Neutrophil (primary cell): ENCODE measurements around the gene TTYH3.

ENCODE experiments used
- H3K27ac ChIP-seq: fragments of 200-600 bp; sonication (generic); 2 replicates; pipeline ENCODE4 v1.5.1; 2016; ENCODE audit warnings: mild to moderate bottlenecking, moderate library complexity
- H3K27me3 ChIP-seq: fragments of 200-600 bp; sonication (generic); 2 replicates; pipeline ENCODE4 v1.6.0; 2016; ENCODE audit warnings: mild to moderate bottlenecking
- H3K36me3 ChIP-seq: fragments of 200-600 bp; sonication (generic); 2 replicates; pipeline ENCODE4 v1.5.1; 2017
- H3K4me1 ChIP-seq, 2 experiments: fragments of 200-600 bp in 1 of 2; sonication (generic) in 1 of 2; 1 replicate in 1 of 2; 2 replicates in 1 of 2; pipeline versions ENCODE4 v1.5.1 to v1.6.1; 2013 to 2016; ENCODE audit warnings: low read depth in 1 of 2, low read length in 1 of 2, mild to moderate bottlenecking in 1 of 2, moderate library complexity in 1 of 2; ENCODE audit not compliant: control insufficient read depth in 1 of 2, insufficient read depth in 1 of 2
- H3K4me3 ChIP-seq, 2 experiments: fragments of 200-600 bp in 1 of 2; sonication (generic) in 1 of 2; 1 replicate in 1 of 2; 2 replicates in 1 of 2; pipeline ENCODE4 v1.5.1; 2013 to 2016; ENCODE audit warnings: low read depth in 1 of 2, low read length in 1 of 2, mild to moderate bottlenecking in 1 of 2, moderate library complexity in 1 of 2
- H3K9me3 ChIP-seq: fragments of 200-600 bp; sonication (generic); 2 replicates; pipeline ENCODE4 v1.5.1; 2016
- TF ChIP-seq, protein P1 (sequence below): fragments of 200-600 bp; sonication (generic); IDR thresholded peaks from 2 replicates; pipeline ENCODE4 v1.5.1; 2016; ENCODE audit warnings: antibody characterized with exemption

TTYH3 gene

DNA sequence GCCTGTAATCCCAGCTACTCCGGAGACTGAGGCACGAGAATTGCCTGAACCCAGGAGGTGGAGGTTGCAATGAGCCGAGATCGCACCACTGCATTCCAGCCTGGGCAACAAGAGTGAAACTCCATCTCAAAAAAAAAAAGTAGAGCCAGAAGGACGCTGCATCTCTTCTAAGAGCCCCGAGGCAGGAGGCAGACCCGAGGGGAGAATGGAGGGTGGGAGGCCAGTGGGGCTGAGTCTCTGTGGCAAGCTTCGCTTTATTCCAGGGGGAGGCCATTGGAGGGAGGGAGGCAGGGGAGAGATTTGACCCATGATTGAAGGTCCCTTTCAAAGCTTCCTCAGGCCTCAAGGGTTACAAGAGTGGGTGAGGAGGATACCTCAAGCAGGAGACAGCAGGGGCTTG, 18.7 kb downstream of the TTYH3 start:
- H3K36me3 ChIP-seq: peaks cover 26% of the 10 kb centered on the region
- H3K9me3 ChIP-seq: no peaks in the 10 kb centered on the region
- peaks cover 10 to 19% of the 10 kb centered on the region in 2 experiments for H3K4me1 ChIP-seq

DNA sequence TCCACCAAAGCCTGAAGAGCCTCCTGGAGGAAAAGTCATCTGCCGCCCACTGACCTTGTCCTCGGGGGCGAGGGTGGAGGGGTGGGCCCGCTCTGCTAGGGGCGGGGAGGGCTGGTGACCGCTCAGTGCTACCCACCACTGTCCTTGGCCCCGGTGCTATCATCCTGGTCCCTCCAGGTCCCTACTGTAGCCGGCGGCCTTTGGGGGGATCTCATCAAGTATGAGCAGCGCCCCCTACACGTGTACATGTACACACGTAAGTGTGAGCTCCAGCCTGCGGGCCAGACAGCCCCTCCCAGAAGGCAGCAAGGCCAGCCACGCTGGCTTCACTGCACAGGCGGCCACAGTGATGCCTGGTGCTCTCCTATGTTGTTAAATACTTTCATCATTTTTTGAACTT, 19.6 kb downstream of the TTYH3 start:
- Histone ChIP-seq H3K36me3 (peaks cover 28% of the 10 kb centered on the region), H3K4me3 (no peak overlapping the region), H3K27me3 (no peaks in the 10 kb centered on the region), H3K9me3 (no peaks in the 10 kb centered on the region), H3K27ac (no peak overlapping the region), H3K4me1 (peaks cover 2 to 10% of the 10 kb centered on the region in 2 experiments)
- TF ChIP-seq, protein P1, sequence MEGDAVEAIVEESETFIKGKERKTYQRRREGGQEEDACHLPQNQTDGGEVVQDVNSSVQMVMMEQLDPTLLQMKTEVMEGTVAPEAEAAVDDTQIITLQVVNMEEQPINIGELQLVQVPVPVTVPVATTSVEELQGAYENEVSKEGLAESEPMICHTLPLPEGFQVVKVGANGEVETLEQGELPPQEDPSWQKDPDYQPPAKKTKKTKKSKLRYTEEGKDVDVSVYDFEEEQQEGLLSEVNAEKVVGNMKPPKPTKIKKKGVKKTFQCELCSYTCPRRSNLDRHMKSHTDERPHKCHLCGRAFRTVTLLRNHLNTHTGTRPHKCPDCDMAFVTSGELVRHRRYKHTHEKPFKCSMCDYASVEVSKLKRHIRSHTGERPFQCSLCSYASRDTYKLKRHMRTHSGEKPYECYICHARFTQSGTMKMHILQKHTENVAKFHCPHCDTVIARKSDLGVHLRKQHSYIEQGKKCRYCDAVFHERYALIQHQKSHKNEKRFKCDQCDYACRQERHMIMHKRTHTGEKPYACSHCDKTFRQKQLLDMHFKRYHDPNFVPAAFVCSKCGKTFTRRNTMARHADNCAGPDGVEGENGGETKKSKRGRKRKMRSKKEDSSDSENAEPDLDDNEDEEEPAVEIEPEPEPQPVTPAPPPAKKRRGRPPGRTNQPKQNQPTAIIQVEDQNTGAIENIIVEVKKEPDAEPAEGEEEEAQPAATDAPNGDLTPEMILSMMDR: no peak

More for the DNA sequence above, 18.7 kb downstream of the TTYH3 start:
- Histone ChIP-seq H3K4me3 (no peak overlapping the region), H3K27ac (no peak overlapping the region), H3K27me3 (no peaks in the 10 kb centered on the region)
- TF ChIP-seq, protein P1: no peak

DNA sequence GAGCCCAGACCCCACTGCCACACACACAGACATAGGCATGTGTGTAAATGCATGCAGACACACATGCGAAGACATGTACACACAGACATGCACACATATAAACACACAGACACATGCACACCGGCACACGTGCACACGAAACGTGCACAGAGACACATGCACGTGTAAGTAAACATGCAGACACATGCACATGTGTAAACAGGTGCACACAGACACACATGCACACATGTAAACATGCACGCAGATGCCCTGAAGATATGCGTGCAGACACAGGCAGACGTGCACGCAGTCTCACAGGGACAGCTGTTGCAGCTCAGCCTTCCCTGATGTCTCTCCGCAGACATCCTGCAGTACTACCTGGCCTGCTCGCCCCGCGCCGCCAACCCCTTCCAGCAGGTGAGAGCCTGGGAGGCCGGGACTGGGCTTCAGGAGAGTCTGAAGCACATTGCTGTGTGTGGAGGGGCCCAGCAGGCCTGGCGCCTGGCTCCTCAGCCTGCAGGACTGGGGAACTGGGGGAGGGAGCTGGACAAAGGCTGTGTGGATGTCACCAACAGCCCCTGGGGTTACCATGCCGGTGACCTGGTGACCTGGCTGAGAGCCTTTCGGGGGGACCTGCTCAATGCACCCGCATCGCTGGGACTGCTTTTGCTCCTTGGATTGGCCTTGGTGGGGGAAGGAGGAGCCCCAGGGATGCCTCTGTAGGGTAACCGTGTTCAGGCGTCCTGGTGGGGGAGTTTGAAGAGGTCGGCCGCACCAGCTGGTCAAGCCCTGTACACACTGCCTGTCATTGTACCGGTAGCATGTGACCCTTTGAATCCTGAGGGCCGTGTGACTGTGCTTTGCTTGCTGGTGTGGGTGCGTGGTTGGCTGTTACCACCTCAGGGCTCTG, 20.3 kb downstream of the TTYH3 start:
- Histone ChIP-seq H3K9me3 (no peaks in the 10 kb centered on the region), H3K4me3 (no peak overlapping the region), H3K27ac (no peak overlapping the region), H3K36me3 (peaks cover 34% of the 10 kb centered on the region), H3K27me3 (no peaks in the 10 kb centered on the region), H3K4me1 (peaks cover 0 to 4% of the 10 kb centered on the region in 2 experiments)
- TF ChIP-seq, protein P1: no peak

DNA sequence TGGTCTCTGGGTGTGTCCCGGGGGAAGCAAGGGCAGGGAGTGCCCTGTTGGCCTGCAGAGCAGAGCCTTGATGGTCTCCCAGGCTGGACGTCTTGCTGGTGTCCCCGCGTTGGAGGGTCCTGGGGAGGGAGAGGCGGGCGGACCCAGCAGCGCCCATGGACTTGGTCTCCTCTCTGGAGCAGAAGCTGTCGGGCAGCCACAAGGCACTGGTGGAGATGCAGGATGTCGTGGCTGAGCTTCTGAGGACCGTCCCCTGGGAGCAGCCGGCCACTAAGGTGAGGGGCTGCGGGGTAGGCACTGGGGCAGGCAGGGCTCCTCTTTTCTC, 20.9 kb downstream of the TTYH3 start:
- Histone ChIP-seq H3K4me3 (no peak overlapping the region), H3K36me3 (peaks cover 37% of the 10 kb centered on the region), H3K4me1 (no peaks in the 10 kb centered on the region), H3K27ac (no peak overlapping the region), H3K9me3 (no peaks in the 10 kb centered on the region), H3K27me3 (no peaks in the 10 kb centered on the region)
- TF ChIP-seq, protein P1: no peak

DNA sequence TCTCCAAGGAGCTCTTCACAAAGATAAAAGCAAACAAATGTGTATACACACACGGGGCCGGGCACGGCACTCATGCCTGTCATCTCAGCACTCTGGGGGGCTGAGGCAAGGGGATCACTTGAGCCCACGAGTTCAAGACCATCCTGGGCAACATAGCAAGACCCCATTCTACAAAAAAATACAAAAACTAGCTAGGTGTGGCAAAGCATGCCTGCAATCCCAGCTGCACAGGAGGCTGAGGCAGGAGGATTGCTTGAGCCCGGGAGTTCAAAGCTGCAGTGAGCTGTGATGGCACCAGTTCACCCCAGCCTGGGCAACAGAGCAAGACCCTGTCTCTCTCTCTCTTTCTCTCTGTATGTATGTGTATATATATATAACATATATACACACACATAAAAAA, 22.3 kb downstream of the TTYH3 start:
- H3K4me1 ChIP-seq: no peaks in the 10 kb centered on the region
- H3K27me3 ChIP-seq: no peaks in the 10 kb centered on the region
- TF ChIP-seq, protein P1: no peak
- H3K36me3 ChIP-seq: peaks cover 50% of the 10 kb centered on the region
- H3K27ac ChIP-seq: no peak overlapping the region
- no peak overlapping the region for H3K4me3 ChIP-seq
- H3K9me3 ChIP-seq: no peaks in the 10 kb centered on the region
